H1 (cell line): ENCODE measurements around the gene PTPA. TPM values are rescaled to one million over a fixed set of nuclear protein-coding genes. Genes with fewer than 3 reads are reported as not detected.

Experiments
- CTCF ChIA-PET: fragments of 300-600 bp; sonication (Branson Sonifier 250); formaldehyde crosslinking; loops from one replicate; lab custom pipeline; 2021; ENCODE audit not compliant: partially characterized antibody; lab: Charles Lee
- POLR2A ChIA-PET: fragments of 300-600 bp; sonication (Branson Sonifier 250); formaldehyde crosslinking; loops from one replicate; lab custom pipeline; 2021; ENCODE audit warnings: inconsistent platforms; ENCODE audit not compliant: partially characterized antibody; lab: Charles Lee
- DNase-seq, 2 experiments: peaks; one replicate each; pipeline versions ENCODE4 v3.0.0 to v3.0.0-alpha.2; 2010 to 2022; ENCODE audit warnings: low spot score in 2 of 2, low read depth in 1 of 2, mixed read lengths in 1 of 2
- FAIRE-seq: peaks from 2 replicates; lab custom pipeline; 2011; peaks lifted over from hg19 to GRCh38; lab: Jason Lieb, UNC
- H2AFZ ChIP-seq: 2 replicates; pipeline ENCODE4 v1.8.1; 2012; ENCODE audit warnings: low read length, inconsistent platforms
- H2AK5ac ChIP-seq: 2 replicates; pipeline ENCODE4 v1.6.1; 2013; ENCODE audit warnings: low read depth, low read length
- H2BK120ac ChIP-seq: replicated peaks from 2 replicates; pipeline ENCODE3; 2013; ENCODE audit warnings: low read depth, low read length, inconsistent platforms
- H2BK12ac ChIP-seq: 2 replicates; pipeline ENCODE4 v1.6.1; 2013; ENCODE audit warnings: low read depth, low read length
- H2BK15ac ChIP-seq: 2 replicates; pipeline ENCODE4 v1.6.1; 2013; ENCODE audit warnings: low read length
- H2BK20ac ChIP-seq: 2 replicates; pipeline ENCODE4 v1.6.1; 2013; ENCODE audit warnings: low read length
- H2BK5ac ChIP-seq: 2 replicates; pipeline ENCODE4 v1.6.1; 2013; ENCODE audit warnings: low read depth, low read length
- H3K14ac ChIP-seq: 2 replicates; pipeline ENCODE4 v1.6.1; 2013; ENCODE audit warnings: inconsistent platforms; ENCODE audit not compliant: insufficient read length
- H3K18ac ChIP-seq: 2 replicates; pipeline ENCODE4 v1.6.1; 2013; ENCODE audit warnings: low read length; ENCODE audit errors: extremely low read depth
- H3K23ac ChIP-seq: 2 replicates; pipeline ENCODE4 v1.6.1; 2013; ENCODE audit warnings: inconsistent platforms; ENCODE audit not compliant: insufficient read length
- H3K23me2 ChIP-seq: 2 replicates; pipeline ENCODE4 v1.6.1; 2013; ENCODE audit warnings: low read depth, low read length
- H3K27ac ChIP-seq: 2 replicates; pipeline ENCODE4 v1.6.1; 2011; ENCODE audit warnings: low read depth, low read length, inconsistent platforms
- H3K27me3 ChIP-seq, 4 experiments: replicated peaks in 1 of 4; 1 replicate in 1 of 4; 2 replicates in 3 of 4; pipeline versions ENCODE4 v1.6.1 to v1.8.1; 2011 to 2013; ENCODE audit warnings: low read length in 3 of 4, mild to moderate bottlenecking in 3 of 4, inconsistent platforms in 2 of 4, mixed read lengths in 2 of 4, moderate library complexity in 1 of 4; ENCODE audit not compliant: control insufficient read depth in 3 of 4, insufficient read depth in 3 of 4; ENCODE audit errors: extremely low read depth in 1 of 4
- H3K36me3 ChIP-seq, 4 experiments: 2 replicates each; pipeline versions ENCODE4 v1.6.1 to v1.8.1; 2011 to 2013; ENCODE audit warnings: mild to moderate bottlenecking in 4 of 4, low read length in 3 of 4, moderate library complexity in 2 of 4, control low read depth in 1 of 4, inconsistent platforms in 1 of 4; ENCODE audit not compliant: insufficient read depth in 4 of 4, control insufficient read depth in 2 of 4
- H3K4ac ChIP-seq: replicated peaks from 2 replicates; pipeline ENCODE3; 2013; ENCODE audit warnings: low read length, low read depth, mixed read lengths, inconsistent platforms; ENCODE audit not compliant: insufficient read length
- H3K4me1 ChIP-seq, 4 experiments: replicated peaks in 1 of 4; 1 replicate in 1 of 4; 2 replicates in 3 of 4; pipeline versions ENCODE4 v1.6.1 to v1.8.1; 2011 to 2013; ENCODE audit warnings: low read length in 3 of 4, inconsistent platforms in 2 of 4, mixed read lengths in 1 of 4; ENCODE audit not compliant: insufficient read depth in 4 of 4, control insufficient read depth in 3 of 4
- H3K4me2 ChIP-seq, 2 experiments: 2 replicates each; pipeline versions ENCODE4 v1.6.1 to v1.8.1; 2011 to 2013; ENCODE audit warnings: low read depth in 2 of 2, low read length in 2 of 2, control low read depth in 1 of 2, inconsistent platforms in 1 of 2, mild to moderate bottlenecking in 1 of 2; ENCODE audit not compliant: insufficient read depth in 1 of 2
- H3K4me3 ChIP-seq, 4 experiments: fragments of 200-600, 300-600 bp in 1 of 4; sonication (generic), shearing (Covaris generic), sonication (Bioruptor Twin) in 1 of 4; 2 replicates each; pipeline versions ENCODE4 v1.5.1 to v1.8.1; 2011 to 2016; ENCODE audit warnings: low read length in 4 of 4, low read depth in 3 of 4, control low read depth in 2 of 4, inconsistent platforms in 2 of 4, mild to moderate bottlenecking in 2 of 4, mixed read lengths in 1 of 4, moderate library complexity in 1 of 4; ENCODE audit not compliant: insufficient read depth in 2 of 4; ENCODE audit errors: extremely low read depth in 1 of 4
- H3K56ac ChIP-seq: replicated peaks from 2 replicates; pipeline ENCODE3; 2013; ENCODE audit warnings: low read depth, mild to moderate bottlenecking, mixed read lengths, low read length, inconsistent platforms; ENCODE audit not compliant: insufficient read length
- H3K79me1 ChIP-seq: 2 replicates; pipeline ENCODE4 v1.6.1; 2013; ENCODE audit warnings: low read depth, low read length, control low read depth
- H3K79me2 ChIP-seq, 2 experiments: 2 replicates each; pipeline versions ENCODE4 v1.6.1 to v1.8.1; 2012 to 2013; ENCODE audit warnings: low read length in 2 of 2, mild to moderate bottlenecking in 2 of 2, inconsistent platforms in 1 of 2; ENCODE audit not compliant: insufficient read depth in 2 of 2, control insufficient read depth in 1 of 2
- H3K9ac ChIP-seq, 4 experiments: replicated peaks in 1 of 4; 1 replicate in 1 of 4; 2 replicates in 3 of 4; pipeline versions ENCODE4 v1.6.1 to v1.8.1; 2011 to 2013; ENCODE audit warnings: low read depth in 3 of 4, low read length in 3 of 4, control low read depth in 2 of 4, mild to moderate bottlenecking in 2 of 4, moderate library complexity in 2 of 4, inconsistent platforms in 1 of 4; ENCODE audit errors: extremely low read depth in 1 of 4
- H3K9me3 ChIP-seq, 2 experiments: 2 replicates each; pipeline versions ENCODE4 v1.6.1 to v1.8.1; 2012 to 2013; ENCODE audit warnings: mild to moderate bottlenecking in 2 of 2, moderate library complexity in 2 of 2, control low read depth in 1 of 2, inconsistent platforms in 1 of 2, low read depth in 1 of 2, low read length in 1 of 2, mixed read lengths in 1 of 2; ENCODE audit not compliant: insufficient read depth in 2 of 2
- H4K20me1 ChIP-seq, 2 experiments: replicated peaks in 1 of 2; 2 replicates each; pipeline versions ENCODE3 to v1.8.1; 2011 to 2013; ENCODE audit warnings: inconsistent platforms in 2 of 2, low read length in 2 of 2, mild to moderate bottlenecking in 1 of 2; ENCODE audit not compliant: insufficient read depth in 2 of 2, control insufficient read depth in 1 of 2
- H4K5ac ChIP-seq: 2 replicates; pipeline ENCODE4 v1.6.1; 2013; ENCODE audit warnings: low read length, low read depth, mixed read lengths, inconsistent platforms; ENCODE audit not compliant: insufficient read length
- H4K8ac ChIP-seq: 2 replicates; pipeline ENCODE4 v1.8.0; 2013; ENCODE audit warnings: mild to moderate bottlenecking, moderate library complexity, low read length, inconsistent platforms; ENCODE audit not compliant: insufficient read depth; ENCODE audit errors: extremely low read depth
- H4K91ac ChIP-seq: replicated peaks from 2 replicates; pipeline ENCODE3; 2013; ENCODE audit warnings: low read length, mixed read lengths, inconsistent platforms; ENCODE audit not compliant: insufficient read length
- ASH2L ChIP-seq: fragments of 200-600, 300-600 bp; sonication (generic); IDR thresholded peaks from one replicate; pipeline ENCODE4 v1.7.1; 2017; ENCODE audit warnings: low read length
- SIN3A ChIP-seq, 2 experiments: IDR thresholded peaks in 1 of 2; conservative IDR thresholded peaks in 1 of 2; 2 replicates each; pipeline ENCODE4 v1.6.1; 2011 to 2012; ENCODE audit warnings: low read length in 2 of 2, improper control_type of control experiment in 1 of 2, low read depth in 1 of 2, mild to moderate bottlenecking in 1 of 2
- WGBS, 2 experiments: shearing (Covaris generic) in 1 of 2; methylation state at CpG; one replicate each; pipeline versions ENCODE4 v1.1.6 to v1.1.7; 2013 to 2015; ENCODE audit warnings: low lambda C conversion rate in 2 of 2, mixed read lengths in 2 of 2, inconsistent platforms in 1 of 2, low coverage in 1 of 2, missing lambda C conversion rate in 1 of 2; ENCODE audit not compliant: insufficient replicate concordance in 2 of 2, insufficient coverage in 1 of 2, insufficient read length in 1 of 2; ENCODE audit errors: extremely low coverage in 1 of 2, missing lambda C conversion rate in 1 of 2; 5-methylcytosine and 5-hydroxymethylcytosine counted together
- polyA plus RNA-seq, 7 experiments: library from polyadenylated mRNA; depleted of rRNA in 3 of 7; stranded (reverse) in 5 of 7; unstranded in 2 of 7; fragments of >200 nt in 5 of 7; fragments of 200-250 nt in 2 of 7; gene quantifications; 1 replicate in 5 of 7; 2 replicates in 1 of 7; 4 replicates in 1 of 7; pipeline versions ENCODE4 v1.2.1 to v1.2.3, GENCODE V29; 2011 to 2013; ENCODE audit warnings: missing spikeins in 2 of 7, mixed read lengths in 2 of 7
- total RNA-seq: library from RNA; stranded (reverse); fragmentation: NEBNext Ultra II Directional; extraction: Animal tissue kit (Norgen Biotek cat#: 25700); gene quantifications from 2 replicates; pipeline ENCODE4 v1.2.1, GENCODE V29; 2021

The PTPA gene
- total and polyA plus RNA-seq, 2 of the 8 experiments (the other 6 are each of a cell fraction or from before 2014, with no cell fraction given): 114 to 145 TPM

GRCh38 chr9:129171993-129172751 lies 61.0 kb downstream of the PTPA start:
- no peak overlapping the region for H3K9ac ChIP-seq
- ChIA-PET POLR2A (interaction anchor here (0.6 to 2.9 kb wide), 6 partner anchors 24 to 325 kb away, joined by 3 to 18 read pairs (median 4); no protein-coding TSS in a partner anchor), CTCF (interaction anchor here (0.5 to 27.8 kb wide), 31 partner anchors 11 to 555 kb away, joined by 3 to 831 read pairs (median 4); partner anchors contain the start of genes C9orf50 and NTMT1)
- H2AFZ ChIP-seq: no peak overlapping the region
- no peak overlapping the region for H3K14ac ChIP-seq
- no peak overlapping the region for H3K4ac ChIP-seq
- 0 out of 2 replicates have a peak overlapping the region, but pooled peaks have one; percentile 50 for H2BK12ac ChIP-seq
- no peak overlapping the region for H3K27ac ChIP-seq
- peaks cover 3 to 4% of the 10 kb centered on the region in 2 experiments for H4K20me1 ChIP-seq
- H2BK15ac ChIP-seq: 0 out of 2 replicates have a peak overlapping the region, but pooled peaks have one; percentile 20
- no peaks in the 10 kb centered on the region for H3K36me3 ChIP-seq
- peaks cover 14% of the 10 kb centered on the region for H3K23me2 ChIP-seq
- H3K9me3 ChIP-seq: no peaks in the 10 kb centered on the region
- no peaks in the 10 kb centered on the region for H3K79me2 ChIP-seq
- H3K4me2 ChIP-seq: no peak overlapping the region
- peaks cover 4 to 27% (median 12%) of the 10 kb centered on the region in 4 experiments for H3K4me1 ChIP-seq
- H2AK5ac ChIP-seq: no peak overlapping the region; the same call in 1 of the 2 replicates
- 83% methylated on average over 7 of the region's 7 CpGs; no CpG with 5 or more reads in 1 of the 2 experiments for WGBS, 2 experiments
- H4K91ac ChIP-seq: no peak overlapping the region
- H4K5ac ChIP-seq: no peak overlapping the region
- H3K23ac ChIP-seq: no peak overlapping the region
- H3K79me1 ChIP-seq: no peaks in the 10 kb centered on the region
- peak overlapping the region; percentile 43; the same call in 1 of the 2 replicates for H2BK20ac ChIP-seq
- H4K8ac ChIP-seq: no peak overlapping the region
- no peak overlapping the region for H3K4me3 ChIP-seq
- H3K18ac ChIP-seq: no peak overlapping the region
- FAIRE-seq (no peak), DNase-seq (no peak)
- no peak overlapping the region for H3K56ac ChIP-seq
- H2BK120ac ChIP-seq: no peak overlapping the region
- H2BK5ac ChIP-seq: no peak overlapping the region
- H3K27me3 ChIP-seq: peaks cover 15 to 41% (median 35%) of the 10 kb centered on the region in 4 experiments
- TF ChIP-seq SIN3A (conservative IDR thresholded peaks at IDR 0.05 in 1 of 2, IDR thresholded peaks at IDR 0.05 in 1 of 2; ENCODE audit: low read depth in 1 of 2, low read length in 2 of 2) (no peak), ASH2L (no peak)
